Dedifferentiated amniotic fluid mesenchymal stem cell (primary cell): ENCODE results near the gene TTC32.
"Not testable (repeated sequence)": the region's sequence is repeated elsewhere in the genome, so short reads cannot be mapped to it uniquely, and the experiment has no call there.

ENCODE experiments used
- DNase-seq: peaks from one replicate; pipeline ENCODE4 v3.0.0-alpha.2; 2016; ENCODE audit errors: extremely low spot score

The TTC32 gene

GRCh38 chr2:19901442-19902215 lies at the start of gene TTC32:
TTC32 (minus strand) TSS chr2:19901983; CDS start chr2:19901854, 129 bp downstream.
- DNase-seq = peak; percentile 93

DNA sequence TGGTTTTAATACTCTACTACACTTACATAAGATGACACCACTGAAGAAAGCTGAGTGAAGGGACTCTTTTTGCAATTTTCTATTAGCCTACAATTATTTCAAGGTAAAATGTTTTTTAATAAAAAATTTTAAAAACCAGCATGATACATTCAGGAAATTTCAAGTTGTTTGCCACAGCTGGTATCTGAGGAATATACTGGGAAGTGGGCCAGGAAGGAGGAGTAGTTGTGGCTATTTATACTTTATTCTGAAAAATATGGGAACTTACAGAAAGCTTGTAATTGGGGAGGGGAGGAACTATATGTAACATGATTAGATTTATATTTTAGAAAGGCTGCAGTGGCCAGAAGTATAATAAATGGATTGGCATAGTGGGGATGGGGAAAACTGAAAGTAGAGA lies 47.3 kb upstream of the TTC32 start:
- DNase-seq = peak; percentile 65

GRCh38 chr2:19947184-19947940 lies 45.6 kb upstream of the TTC32 start:
- DNase-seq = no peak

- DNase-seq = no peak
Measured at GRCh38 chr2:19944205-19944845, 42.5 kb upstream of the TTC32 start.

GRCh38 chr2:19943189-19943588 lies 41.4 kb upstream of the TTC32 start:
- no peak for DNase-seq

DNA sequence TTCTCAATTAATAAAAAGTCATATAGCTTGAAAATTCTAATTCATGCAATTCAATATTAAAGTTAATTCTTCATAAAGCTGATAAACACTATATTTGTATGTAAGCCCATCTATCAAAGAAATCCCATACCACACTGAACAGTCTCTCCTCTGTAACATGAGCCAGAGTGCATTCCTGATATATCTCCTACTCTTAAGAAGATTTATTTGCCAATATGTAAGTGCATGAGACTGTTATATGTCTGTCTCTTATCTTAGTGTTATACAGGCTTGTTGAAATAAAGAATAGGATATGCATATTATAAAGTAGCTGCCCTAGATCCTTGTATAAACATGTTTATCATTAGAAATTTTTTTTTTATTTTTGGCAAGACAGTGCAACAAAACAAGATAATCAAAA lies 40.4 kb upstream of the TTC32 start:
- no peak for DNase-seq

GRCh38 chr2:19937004-19937403 lies 35.2 kb upstream of the TTC32 start:
- DNase-seq = no peak

- DNase-seq = no peak
Measured at GRCh38 chr2:19936203-19936602, 34.4 kb upstream of the TTC32 start.

DNA sequence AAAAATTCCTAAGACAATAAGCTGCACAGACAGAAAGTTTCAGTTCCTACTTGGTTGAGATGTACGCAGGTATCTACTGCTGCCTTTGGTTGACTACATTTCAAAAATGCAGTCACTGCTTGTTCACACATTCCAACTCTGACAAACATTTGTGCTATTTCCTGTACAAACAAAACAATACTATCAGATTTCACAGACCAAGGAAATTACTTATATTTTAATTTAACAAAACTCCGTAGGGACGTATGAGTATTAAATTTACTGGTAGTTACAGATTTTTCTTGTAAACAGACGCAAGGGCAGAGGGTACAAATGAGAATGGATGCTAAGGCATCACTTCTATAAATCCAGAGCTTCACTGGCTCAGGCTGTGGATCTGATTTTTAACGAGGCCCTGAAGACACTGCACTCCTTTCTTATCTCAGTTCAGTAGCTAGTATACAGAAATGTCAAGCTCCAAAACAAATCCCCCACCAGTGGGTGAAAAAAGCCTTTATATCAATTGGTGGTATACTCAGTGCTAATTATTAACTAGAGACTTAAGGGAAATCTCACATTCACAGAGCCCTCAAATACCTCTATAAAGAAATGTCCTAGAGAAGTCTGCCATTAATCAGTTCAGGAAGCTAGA lies 31.7 kb upstream of the TTC32 start:
- DNase-seq = peak; percentile 68

DNA sequence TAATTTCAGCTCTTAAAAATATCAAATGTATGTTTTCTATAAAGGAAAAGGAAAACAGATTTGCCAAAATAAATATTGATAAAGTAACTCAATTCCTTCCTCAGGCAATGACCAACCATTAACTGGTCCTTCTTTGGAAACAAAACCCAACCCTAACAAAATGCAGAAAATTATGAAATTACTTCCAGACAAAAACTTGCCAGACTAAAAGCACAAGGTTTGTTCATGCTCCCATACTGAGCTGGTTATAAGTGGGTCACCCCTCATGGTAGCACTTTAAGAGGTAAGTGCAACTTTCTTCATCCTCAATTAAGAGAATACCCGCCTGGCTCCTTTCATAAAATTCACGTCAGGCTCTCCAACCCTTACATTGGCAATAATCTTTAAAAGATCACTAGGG lies 31.1 kb upstream of the TTC32 start:
- no peak for DNase-seq

DNA sequence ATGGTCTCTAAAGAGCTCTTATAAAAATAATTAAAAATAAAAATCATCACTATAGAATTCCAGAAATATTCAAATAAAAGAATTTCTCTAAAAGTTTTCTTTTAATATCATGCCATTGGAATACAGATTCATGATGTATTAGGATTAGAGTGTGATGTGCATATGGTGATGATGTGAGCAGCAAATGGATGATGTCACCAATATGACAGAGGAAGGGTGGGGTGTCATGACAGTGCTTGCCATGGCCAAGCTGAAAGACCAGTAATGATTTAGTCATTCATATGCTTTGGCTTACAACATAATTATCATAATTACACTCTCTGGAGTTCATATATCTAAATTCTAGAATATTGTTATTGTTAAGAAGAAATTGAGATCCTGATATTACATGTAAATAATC lies 27.4 kb upstream of the TTC32 start:
- no peak for DNase-seq

- DNase-seq = not testable (repeated sequence)
Measured at GRCh38 chr2:19927816-19928215, 26.0 kb upstream of the TTC32 start.

DNA sequence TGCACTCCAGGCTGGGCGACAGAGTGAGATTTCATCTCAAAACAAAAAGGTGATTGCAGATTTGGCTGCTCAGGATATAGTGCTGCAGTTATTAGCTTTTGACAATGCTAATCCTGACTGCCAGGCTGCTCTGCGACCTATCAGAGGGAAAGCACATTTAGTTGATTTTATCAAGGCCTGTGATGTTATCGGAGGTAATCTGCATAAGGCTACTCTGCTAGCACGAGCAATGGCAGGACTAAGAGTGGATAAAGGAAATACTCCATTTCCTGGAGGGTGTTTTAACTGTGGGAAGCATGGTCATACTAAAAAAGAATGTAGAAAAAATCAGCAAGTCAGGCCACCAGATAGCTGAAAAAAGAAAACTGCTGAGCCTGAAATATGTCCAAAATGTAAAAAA lies 22.7 kb upstream of the TTC32 start:
- DNase-seq = not testable (repeated sequence)

DNA sequence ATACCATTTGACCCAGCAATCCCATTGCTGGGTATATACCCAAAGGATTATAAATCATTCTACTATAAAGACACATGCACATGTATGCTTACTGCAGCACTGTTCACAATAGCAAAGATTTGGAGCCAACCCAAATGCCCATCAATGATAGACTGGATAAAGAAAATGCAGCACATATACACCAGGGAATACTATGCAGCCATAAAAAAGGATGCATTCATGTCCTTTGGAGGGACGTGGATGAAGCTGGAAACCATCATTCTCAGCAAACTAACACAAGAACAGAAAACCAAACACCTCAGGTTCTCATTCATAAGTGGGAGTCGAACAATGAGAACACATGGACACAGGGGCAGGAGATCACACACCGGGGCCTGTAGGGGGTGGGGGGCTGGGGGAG lies 20.4 kb upstream of the TTC32 start:
- DNase-seq = not testable (repeated sequence)

GRCh38 chr2:19916385-19916950 lies 14.7 kb upstream of the TTC32 start:
- no peak for DNase-seq

DNA sequence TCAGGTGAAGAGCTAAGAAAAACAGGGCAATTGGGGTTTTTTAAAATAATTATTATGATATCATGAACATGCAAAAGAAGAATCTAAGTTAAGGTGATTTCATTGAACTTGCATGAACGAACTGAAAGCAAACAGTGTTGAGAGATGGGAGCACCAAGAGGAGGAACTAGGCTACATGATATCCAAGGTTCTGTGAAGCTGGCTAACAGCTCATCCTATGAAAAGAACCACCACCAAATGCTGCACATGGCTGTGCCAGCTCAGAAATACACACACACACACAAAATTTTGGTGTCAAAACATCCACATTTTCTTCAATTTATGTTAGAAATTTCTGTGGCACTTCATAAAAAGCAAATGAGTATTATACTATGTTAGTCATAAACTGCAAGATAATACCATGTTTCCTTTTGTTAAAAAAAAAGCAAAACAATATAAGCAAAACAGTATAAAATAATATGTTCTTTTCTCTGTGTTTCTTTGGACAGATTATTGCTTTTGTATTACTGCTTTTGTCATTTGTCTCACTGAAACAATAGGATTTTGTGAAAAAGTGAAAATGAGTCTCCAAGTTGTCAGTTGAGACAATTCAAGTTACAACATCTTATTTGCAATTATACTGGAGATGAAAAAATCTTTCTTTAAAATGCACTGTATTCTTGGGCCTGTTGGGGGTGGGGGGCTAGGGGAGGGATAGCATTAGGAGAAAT lies 12.6 kb upstream of the TTC32 start:
- DNase-seq = no peak

DNA sequence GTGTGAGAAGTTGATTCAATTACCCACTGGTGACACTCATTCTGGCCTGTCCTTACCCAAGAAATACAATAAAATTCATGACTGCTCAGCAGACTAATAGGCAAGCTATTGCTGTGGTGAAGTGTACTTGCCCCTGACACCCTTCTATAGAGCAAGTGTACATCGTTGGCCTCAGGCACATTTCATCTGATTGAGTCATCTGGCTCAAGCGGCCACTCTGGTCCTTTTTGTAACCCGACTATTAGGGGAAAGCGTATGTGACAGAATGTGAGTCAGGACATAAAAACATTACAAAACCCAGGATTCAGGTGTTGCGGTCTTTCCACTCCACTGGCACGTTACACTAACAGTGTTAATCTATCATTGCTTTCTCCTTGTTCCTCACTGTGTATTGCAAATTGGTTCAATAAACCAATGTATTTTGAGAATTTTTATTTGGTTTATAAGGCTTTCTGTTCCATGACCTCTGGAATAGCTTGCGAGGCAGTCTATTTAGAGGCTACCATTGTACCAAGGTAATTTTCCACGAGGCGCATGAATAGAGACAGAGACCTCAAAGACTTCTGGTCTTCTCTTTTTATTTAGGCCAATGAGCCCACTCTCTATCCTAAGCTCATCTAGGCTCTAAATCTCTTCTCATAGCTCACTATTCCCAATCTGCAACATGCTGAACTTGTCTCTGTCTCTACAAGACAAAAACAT lies 10.2 kb upstream of the TTC32 start:
- DNase-seq = peak; percentile 79

DNA sequence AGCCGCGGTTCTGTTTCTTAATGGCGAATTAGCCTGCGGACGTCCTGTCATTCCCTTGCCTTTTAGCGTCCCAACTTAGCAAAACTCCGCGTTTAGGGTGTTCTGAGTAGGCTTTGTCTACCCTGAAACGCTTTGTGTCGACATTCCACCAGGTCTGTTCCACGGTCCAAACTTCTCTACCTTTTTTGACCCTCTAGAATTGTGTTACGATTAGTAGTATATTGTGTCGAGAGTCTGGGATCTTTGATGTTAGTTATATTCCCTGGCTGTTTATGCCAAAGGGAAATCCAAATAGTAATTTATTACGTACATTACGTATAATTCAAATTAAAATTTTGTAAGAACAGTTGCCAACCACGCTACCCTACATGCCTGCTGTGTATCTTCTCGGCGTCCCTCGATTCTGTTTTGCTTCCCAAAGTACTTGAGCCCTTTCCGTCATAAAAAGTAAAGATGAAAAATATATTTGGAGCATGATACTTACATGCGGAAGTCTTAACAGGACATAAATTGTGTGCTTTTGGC lies 495 bp upstream of the TTC32 start:
- no peak for DNase-seq

- no peak for DNase-seq
Measured at GRCh38 chr2:19900931-19901441, 797 bp downstream of the TTC32 start.
